ENCODE results near the gene ADORA1. TPM values are rescaled to one million over a fixed set of nuclear protein-coding genes. Genes with fewer than 3 reads are reported as not detected.

The ADORA1 gene
- total and polyA plus RNA-seq, 10 of the 15 experiments (the other 5 are each of a cell fraction or from before 2014, with no cell fraction given), result not detected

DNA sequence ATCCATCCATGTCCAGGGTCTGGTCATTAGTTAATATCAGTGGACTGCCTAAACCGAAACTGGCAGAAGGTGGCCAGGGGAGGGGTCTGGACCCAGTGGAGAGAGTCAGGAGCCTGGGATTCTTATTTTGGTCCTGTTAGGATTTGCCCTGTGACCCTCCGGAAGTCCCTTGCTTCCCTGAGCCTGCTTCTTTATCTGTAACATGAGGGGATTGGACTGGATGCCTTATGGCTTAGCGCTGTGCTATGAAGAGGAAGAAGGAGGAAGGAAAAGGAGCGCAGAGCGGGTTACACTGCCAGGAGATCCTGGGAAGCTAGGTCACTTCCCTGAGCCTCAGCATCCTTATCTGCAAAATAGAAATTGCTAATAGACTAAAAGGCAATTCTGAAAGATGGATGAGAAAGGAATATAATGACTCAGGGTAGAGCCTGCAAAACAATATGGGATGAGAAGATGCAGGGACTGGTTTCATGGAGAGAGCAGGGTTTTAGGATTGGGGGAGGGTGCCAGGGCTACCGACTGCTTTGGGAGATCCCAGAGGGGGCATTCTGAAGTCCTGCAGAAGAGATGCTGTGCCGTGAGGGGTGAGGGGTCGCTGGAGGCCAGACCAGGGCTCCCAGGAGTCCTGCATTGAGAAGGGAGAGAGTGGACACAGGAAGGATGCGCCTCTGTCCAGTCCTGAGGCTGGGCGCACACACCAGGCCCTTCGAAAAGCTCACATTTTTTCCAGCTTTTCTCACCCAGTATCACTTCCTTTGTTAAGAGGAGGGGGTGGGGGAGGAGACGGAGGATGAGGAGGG, 460 bp upstream of the ADORA1 start:
- intact Hi-C loops (cut with micrococcal nuclease; ENCODE audit: unreplicated experiment), result no loop called here
- TF ChIP-seq GABPA (IDR thresholded peaks at IDR 0.05; ENCODE audit: low read depth), result no peak
- TF ChIP-seq POLR2AphosphoS2 (IDR thresholded peaks at IDR 0.05; ENCODE audit: low read depth, low read length), result no peak
- TF ChIP-seq, protein P1, sequence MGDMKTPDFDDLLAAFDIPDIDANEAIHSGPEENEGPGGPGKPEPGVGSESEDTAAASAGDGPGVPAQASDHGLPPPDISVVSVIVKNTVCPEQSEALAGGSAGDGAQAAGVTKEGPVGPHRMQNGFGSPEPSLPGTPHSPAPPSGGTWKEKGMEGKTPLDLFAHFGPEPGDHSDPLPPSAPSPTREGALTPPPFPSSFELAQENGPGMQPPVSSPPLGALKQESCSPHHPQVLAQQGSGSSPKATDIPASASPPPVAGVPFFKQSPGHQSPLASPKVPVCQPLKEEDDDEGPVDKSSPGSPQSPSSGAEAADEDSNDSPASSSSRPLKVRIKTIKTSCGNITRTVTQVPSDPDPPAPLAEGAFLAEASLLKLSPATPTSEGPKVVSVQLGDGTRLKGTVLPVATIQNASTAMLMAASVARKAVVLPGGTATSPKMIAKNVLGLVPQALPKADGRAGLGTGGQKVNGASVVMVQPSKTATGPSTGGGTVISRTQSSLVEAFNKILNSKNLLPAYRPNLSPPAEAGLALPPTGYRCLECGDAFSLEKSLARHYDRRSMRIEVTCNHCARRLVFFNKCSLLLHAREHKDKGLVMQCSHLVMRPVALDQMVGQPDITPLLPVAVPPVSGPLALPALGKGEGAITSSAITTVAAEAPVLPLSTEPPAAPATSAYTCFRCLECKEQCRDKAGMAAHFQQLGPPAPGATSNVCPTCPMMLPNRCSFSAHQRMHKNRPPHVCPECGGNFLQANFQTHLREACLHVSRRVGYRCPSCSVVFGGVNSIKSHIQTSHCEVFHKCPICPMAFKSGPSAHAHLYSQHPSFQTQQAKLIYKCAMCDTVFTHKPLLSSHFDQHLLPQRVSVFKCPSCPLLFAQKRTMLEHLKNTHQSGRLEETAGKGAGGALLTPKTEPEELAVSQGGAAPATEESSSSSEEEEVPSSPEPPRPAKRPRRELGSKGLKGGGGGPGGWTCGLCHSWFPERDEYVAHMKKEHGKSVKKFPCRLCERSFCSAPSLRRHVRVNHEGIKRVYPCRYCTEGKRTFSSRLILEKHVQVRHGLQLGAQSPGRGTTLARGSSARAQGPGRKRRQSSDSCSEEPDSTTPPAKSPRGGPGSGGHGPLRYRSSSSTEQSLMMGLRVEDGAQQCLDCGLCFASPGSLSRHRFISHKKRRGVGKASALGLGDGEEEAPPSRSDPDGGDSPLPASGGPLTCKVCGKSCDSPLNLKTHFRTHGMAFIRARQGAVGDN (IDR thresholded peaks at IDR 0.05), result no peak
- no peak for TF ChIP-seq MYB (IDR thresholded peaks at IDR 0.05; ENCODE audit: borderline replicate concordance, low read depth, low read length)
- no peak for TF ChIP-seq IKZF1 (conservative IDR thresholded peaks at IDR 0.05)
- TF ChIP-seq BHLHE40 (IDR thresholded peaks at IDR 0.05; ENCODE audit: borderline replicate concordance in 1 of 2, low read depth in 2 of 2, low read length in 1 of 2), result no peak
- TF ChIP-seq RFX5 (IDR thresholded peaks at IDR 0.05; ENCODE audit: low read depth, low read length), result no peak
- no peak for TF ChIP-seq ZNF24 (IDR thresholded peaks at IDR 0.05)
- no peak for TF ChIP-seq ZNF274 (IDR thresholded peaks at IDR 0.05; ENCODE audit: insufficient read depth, insufficient read length)
- TF ChIP-seq FOXK2 (IDR thresholded peaks at IDR 0.05), result no peak
- TF ChIP-seq JUND (IDR thresholded peaks at IDR 0.05; ENCODE audit: low read depth, low read length), result no peak
- TF ChIP-seq, protein P2, sequence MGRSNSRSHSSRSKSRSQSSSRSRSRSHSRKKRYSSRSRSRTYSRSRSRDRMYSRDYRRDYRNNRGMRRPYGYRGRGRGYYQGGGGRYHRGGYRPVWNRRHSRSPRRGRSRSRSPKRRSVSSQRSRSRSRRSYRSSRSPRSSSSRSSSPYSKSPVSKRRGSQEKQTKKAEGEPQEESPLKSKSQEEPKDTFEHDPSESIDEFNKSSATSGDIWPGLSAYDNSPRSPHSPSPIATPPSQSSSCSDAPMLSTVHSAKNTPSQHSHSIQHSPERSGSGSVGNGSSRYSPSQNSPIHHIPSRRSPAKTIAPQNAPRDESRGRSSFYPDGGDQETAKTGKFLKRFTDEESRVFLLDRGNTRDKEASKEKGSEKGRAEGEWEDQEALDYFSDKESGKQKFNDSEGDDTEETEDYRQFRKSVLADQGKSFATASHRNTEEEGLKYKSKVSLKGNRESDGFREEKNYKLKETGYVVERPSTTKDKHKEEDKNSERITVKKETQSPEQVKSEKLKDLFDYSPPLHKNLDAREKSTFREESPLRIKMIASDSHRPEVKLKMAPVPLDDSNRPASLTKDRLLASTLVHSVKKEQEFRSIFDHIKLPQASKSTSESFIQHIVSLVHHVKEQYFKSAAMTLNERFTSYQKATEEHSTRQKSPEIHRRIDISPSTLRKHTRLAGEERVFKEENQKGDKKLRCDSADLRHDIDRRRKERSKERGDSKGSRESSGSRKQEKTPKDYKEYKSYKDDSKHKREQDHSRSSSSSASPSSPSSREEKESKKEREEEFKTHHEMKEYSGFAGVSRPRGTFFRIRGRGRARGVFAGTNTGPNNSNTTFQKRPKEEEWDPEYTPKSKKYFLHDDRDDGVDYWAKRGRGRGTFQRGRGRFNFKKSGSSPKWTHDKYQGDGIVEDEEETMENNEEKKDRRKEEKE (IDR thresholded peaks at IDR 0.05), result no peak
- no peak for TF ChIP-seq FOXM1 (IDR thresholded peaks at IDR 0.05; ENCODE audit: low read depth, low read length)
- no peak for TF ChIP-seq TARDBP (IDR thresholded peaks at IDR 0.05; ENCODE audit: borderline replicate concordance)
- TF ChIP-seq, protein P3, sequence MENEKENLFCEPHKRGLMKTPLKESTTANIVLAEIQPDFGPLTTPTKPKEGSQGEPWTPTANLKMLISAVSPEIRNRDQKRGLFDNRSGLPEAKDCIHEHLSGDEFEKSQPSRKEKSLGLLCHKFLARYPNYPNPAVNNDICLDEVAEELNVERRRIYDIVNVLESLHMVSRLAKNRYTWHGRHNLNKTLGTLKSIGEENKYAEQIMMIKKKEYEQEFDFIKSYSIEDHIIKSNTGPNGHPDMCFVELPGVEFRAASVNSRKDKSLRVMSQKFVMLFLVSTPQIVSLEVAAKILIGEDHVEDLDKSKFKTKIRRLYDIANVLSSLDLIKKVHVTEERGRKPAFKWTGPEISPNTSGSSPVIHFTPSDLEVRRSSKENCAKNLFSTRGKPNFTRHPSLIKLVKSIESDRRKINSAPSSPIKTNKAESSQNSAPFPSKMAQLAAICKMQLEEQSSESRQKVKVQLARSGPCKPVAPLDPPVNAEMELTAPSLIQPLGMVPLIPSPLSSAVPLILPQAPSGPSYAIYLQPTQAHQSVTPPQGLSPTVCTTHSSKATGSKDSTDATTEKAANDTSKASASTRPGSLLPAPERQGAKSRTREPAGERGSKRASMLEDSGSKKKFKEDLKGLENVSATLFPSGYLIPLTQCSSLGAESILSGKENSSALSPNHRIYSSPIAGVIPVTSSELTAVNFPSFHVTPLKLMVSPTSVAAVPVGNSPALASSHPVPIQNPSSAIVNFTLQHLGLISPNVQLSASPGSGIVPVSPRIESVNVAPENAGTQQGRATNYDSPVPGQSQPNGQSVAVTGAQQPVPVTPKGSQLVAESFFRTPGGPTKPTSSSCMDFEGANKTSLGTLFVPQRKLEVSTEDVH (IDR thresholded peaks at IDR 0.05; ENCODE audit: low read depth, partially characterized antibody), result no peak

More for the DNA sequence above, 460 bp upstream of the ADORA1 start:
- no TSS peak for BruUV-seq (replicated peaks)
- DNase-seq (ENCODE audit: low read depth, low spot score) (no peak), FAIRE-seq (no peak), ATAC-seq (no peak)
- POLR2A ChIA-PET, result no interaction called here
- no peak overlapping the region for H3K27ac ChIP-seq (ENCODE audit: control insufficient read depth, insufficient read depth)
- no peaks in the 10 kb centered on the region for H4K20me1 ChIP-seq (ENCODE audit: control insufficient read depth, insufficient read depth)
- RAD21 ChIA-PET (ENCODE audit: unreplicated experiment), result no interaction called here
- in situ Hi-C loops (cut with MboI), result no loop called here
- H3K36me3 ChIP-seq (ENCODE audit: control insufficient read depth in 2 of 2, insufficient read depth in 2 of 2, low read length in 1 of 2), result no peaks in the 10 kb centered on the region
- H3K9me3 ChIP-seq (replicated peaks; ENCODE audit: control insufficient read depth, insufficient read depth, low read length), result no peaks in the 10 kb centered on the region
- no peak overlapping the region for H3K4me3 ChIP-seq
- H3K27me3 ChIP-seq (replicated peaks in 1 of 2; ENCODE audit: control insufficient read depth in 2 of 2, insufficient read depth in 2 of 2, low read length in 1 of 2), result peaks cover 5 to 7% of the 10 kb centered on the region in 2 experiments
- no peaks in the 10 kb centered on the region for H3K4me1 ChIP-seq (ENCODE audit: control insufficient read depth, insufficient read depth, low read length)
- no peaks in the 10 kb centered on the region for H3K79me2 ChIP-seq (ENCODE audit: control insufficient read depth, insufficient read depth, low read length)
- H3K9ac ChIP-seq (ENCODE audit: control insufficient read depth, insufficient read depth, low read length), result no peak overlapping the region
- 32% methylated on average over 11 of the region's 12 CpGs for WGBS (ENCODE audit: insufficient coverage, insufficient replicate concordance, low lambda C conversion rate, missing lambda C conversion rate)
- SMC1A ChIA-PET (ENCODE audit: uncharacterized antibody, unreplicated experiment), result no interaction called here
- H3K4me2 ChIP-seq (ENCODE audit: control insufficient read depth, insufficient read depth), result no peak overlapping the region
- CTCF ChIA-PET, result interaction anchor here (1.5 to 2.1 kb wide), 2 partner anchors 88 to 89 kb away, joined by 3 to 9 read pairs; no protein-coding TSS in a partner anchor
- H2AFZ ChIP-seq (ENCODE audit: control insufficient read depth, low read depth, low read length), result no peak overlapping the region

All from GM12878 (cell line).